Calu3 (cell line): ENCODE measurements around the gene TIGD6. TPM values are rescaled to one million over a fixed set of nuclear protein-coding genes. Genes with fewer than 3 reads are reported as not detected.

Experiments
- BruUV-seq: library from RNA; stranded (reverse); fragments of 400-500 nt; replicated peaks from 2 replicates; lab custom pipeline; 2021; lab: Mats Ljungman, UMichigan
- CTCF ChIA-PET: fragments of 300-600 bp; sonication (Branson Sonifier 250); formaldehyde crosslinking; loops from one replicate; lab custom pipeline; 2022; ENCODE audit warnings: antibody characterized with exemption; lab: Charles Lee
- DNase-seq: peaks from one replicate; pipeline ENCODE4 v3.0.0; 2022
- H3K27ac Mint-ChIP-seq: one replicate; pipeline ENCODE4 v1.8.0; 2022; ENCODE audit warnings: mixed read lengths; ENCODE audit not compliant: unreplicated experiment
- H3K27me3 Mint-ChIP-seq: one replicate; pipeline ENCODE4 v1.8.0; 2022; ENCODE audit warnings: mixed read lengths; ENCODE audit not compliant: unreplicated experiment
- H3K36me3 Mint-ChIP-seq: one replicate; pipeline ENCODE4 v1.8.0; 2022; ENCODE audit warnings: mild to moderate bottlenecking, moderate library complexity, mixed read lengths; ENCODE audit not compliant: insufficient read depth, unreplicated experiment
- H3K4me1 Mint-ChIP-seq: one replicate; pipeline ENCODE4 v1.8.0; 2022; ENCODE audit warnings: mild to moderate bottlenecking, low read depth, mixed read lengths; ENCODE audit not compliant: unreplicated experiment
- H3K4me3 Mint-ChIP-seq: one replicate; pipeline ENCODE4 v1.8.0; 2022; ENCODE audit warnings: mild to moderate bottlenecking, low read depth, moderate library complexity, mixed read lengths; ENCODE audit not compliant: unreplicated experiment
- H3K9me3 Mint-ChIP-seq: one replicate; pipeline ENCODE4 v1.8.0; 2022; ENCODE audit warnings: low read depth, mixed read lengths; ENCODE audit not compliant: unreplicated experiment
- CTCF ChIP-seq: fragments of 200-600 bp; IDR thresholded peaks from one replicate; pipeline ENCODE4 v1.8.0; 2022; ENCODE audit warnings: antibody characterized with exemption; ENCODE audit not compliant: unreplicated experiment
- intact Hi-C: fragments of 100-400 bp; cut with micrococcal nuclease; formaldehyde crosslinking; loops from one replicate; pipeline ENCODE4 v1.10.0; 2022; ENCODE audit not compliant: unreplicated experiment
- total RNA-seq: library from RNA; stranded (reverse); gene quantifications from 2 replicates; pipeline ENCODE4 v1.2.3, GENCODE V29; 2022

Gene TIGD6
- total RNA-seq, 1 experiment from 2014 or later: 5.2 TPM

GRCh38 chr5:150016537-150016936, 16.1 kb upstream of the TIGD6 start:
- TF ChIP-seq CTCF: no peak
- DNase-seq: no peak
- Mint-ChIP-seq H3K27me3 (no peaks in the 10 kb centered on the region), H3K27ac (no peak overlapping the region), H3K36me3 (peaks cover 55% of the 10 kb centered on the region), H3K4me1 (peaks cover 44% of the 10 kb centered on the region), H3K9me3 (no peaks in the 10 kb centered on the region), H3K4me3 (no peak overlapping the region)
- intact Hi-C loops: no loop called here
- CTCF ChIA-PET: interaction anchor here (0.7 kb wide), 2 partner anchors 10 to 60 kb away, joined by 3 to 10 read pairs; no protein-coding TSS in a partner anchor
- BruUV-seq: no TSS peak

- BruUV-seq: no TSS peak
- Mint-ChIP-seq H3K27ac (no peak overlapping the region), H3K9me3 (no peaks in the 10 kb centered on the region), H3K4me1 (peaks cover 32% of the 10 kb centered on the region), H3K4me3 (no peak overlapping the region), H3K27me3 (no peaks in the 10 kb centered on the region), H3K36me3 (peaks cover 45% of the 10 kb centered on the region)
- no peak for DNase-seq
- intact Hi-C loops: no loop called here
- CTCF ChIA-PET: interaction anchor here (0.7 kb wide), 1 partner anchor 16 kb away, joined by 6 read pairs; no protein-coding TSS in a partner anchor
- no peak for TF ChIP-seq CTCF
Observed at GRCh38 chr5:150015415-150015814, 15.0 kb upstream of the TIGD6 start.

- Mint-ChIP-seq H3K4me3 (no peak overlapping the region), H3K9me3 (no peaks in the 10 kb centered on the region), H3K36me3 (peaks cover 40% of the 10 kb centered on the region), H3K27ac (no peak overlapping the region), H3K4me1 (peaks cover 24% of the 10 kb centered on the region), H3K27me3 (no peaks in the 10 kb centered on the region)
- intact Hi-C loops: no loop called here
- TF ChIP-seq CTCF: no peak
- CTCF ChIA-PET: no interaction called here
- DNase-seq: no peak
- BruUV-seq: no TSS peak
Observed at GRCh38 chr5:150014456-150014855, 14.0 kb upstream of the TIGD6 start.

- H3K27ac Mint-ChIP-seq: no peak overlapping the region
- peaks cover 18% of the 10 kb centered on the region for H3K4me1 Mint-ChIP-seq
- no peak overlapping the region for H3K4me3 Mint-ChIP-seq
- no peak for DNase-seq
- peaks cover 35% of the 10 kb centered on the region for H3K36me3 Mint-ChIP-seq
- no peak for TF ChIP-seq CTCF
- CTCF ChIA-PET: no interaction called here
- H3K9me3 Mint-ChIP-seq: no peaks in the 10 kb centered on the region
- intact Hi-C loops: no loop called here
- no TSS peak for BruUV-seq
- H3K27me3 Mint-ChIP-seq: no peaks in the 10 kb centered on the region
Observed at GRCh38 chr5:150013931-150014330, 13.5 kb upstream of the TIGD6 start.
